ENCODE measurements around the gene TBC1D16.

The TBC1D16 gene

DNA sequence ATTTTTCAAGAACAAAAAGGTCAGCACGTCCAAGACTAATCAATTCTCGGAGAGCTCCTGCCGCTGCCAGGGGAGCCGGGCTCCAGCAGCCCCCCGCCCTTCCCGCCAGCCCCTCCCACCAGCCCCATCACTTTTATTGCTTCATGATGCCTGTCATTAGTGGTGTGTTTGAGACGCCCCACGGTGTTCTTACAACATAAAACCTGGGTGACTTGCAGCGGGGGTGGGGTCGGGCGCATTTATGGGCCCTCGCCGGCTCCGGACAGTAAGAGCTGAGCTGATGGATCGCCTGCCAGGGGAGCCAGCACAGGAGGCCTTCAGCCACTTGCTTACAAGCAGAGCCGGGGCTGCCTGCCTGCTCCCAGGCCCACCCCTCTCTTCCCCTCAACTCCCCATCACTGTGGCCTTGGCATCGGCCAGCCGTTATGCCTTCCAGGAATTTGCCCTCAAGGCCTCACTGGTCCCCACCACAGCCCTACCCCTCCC lies 113.5 kb downstream of the TBC1D16 start:
- DNase-seq: no peak

DNA sequence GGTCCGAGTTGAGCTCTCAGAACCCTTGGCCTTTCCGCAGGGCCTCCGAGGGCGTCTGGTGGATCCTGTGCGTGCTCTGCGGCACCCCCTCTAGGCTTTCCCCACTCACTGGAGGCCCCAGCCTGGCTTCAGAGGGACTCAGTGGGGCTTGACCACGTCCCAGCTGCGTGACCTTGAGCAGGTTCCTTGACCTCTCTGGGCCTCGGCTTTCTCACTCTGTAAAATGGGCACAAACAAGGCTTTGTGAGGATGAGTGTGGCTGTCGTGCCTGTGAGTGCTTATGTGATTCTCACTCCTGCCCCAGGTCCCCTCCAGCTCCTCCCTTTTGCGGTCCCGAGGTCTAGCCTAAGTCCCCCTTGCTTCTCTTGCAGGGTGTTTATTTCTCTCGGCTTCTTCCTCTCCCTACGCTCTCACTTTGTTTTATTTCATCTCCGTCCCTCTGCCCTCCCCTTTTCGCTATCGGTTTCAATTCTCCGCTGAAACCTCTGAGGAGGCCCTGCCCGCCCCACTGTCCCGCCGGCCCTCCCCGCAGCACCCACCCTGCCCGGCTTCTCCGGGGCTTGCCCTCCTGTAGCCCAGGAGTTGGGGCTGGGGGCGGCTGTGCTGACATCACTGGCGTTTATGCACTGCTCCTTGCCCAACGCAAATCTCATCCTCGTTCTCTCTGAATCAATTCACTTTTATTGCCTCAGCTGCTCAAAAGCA lies 114.1 kb downstream of the TBC1D16 start:
- no peak for DNase-seq

DNA sequence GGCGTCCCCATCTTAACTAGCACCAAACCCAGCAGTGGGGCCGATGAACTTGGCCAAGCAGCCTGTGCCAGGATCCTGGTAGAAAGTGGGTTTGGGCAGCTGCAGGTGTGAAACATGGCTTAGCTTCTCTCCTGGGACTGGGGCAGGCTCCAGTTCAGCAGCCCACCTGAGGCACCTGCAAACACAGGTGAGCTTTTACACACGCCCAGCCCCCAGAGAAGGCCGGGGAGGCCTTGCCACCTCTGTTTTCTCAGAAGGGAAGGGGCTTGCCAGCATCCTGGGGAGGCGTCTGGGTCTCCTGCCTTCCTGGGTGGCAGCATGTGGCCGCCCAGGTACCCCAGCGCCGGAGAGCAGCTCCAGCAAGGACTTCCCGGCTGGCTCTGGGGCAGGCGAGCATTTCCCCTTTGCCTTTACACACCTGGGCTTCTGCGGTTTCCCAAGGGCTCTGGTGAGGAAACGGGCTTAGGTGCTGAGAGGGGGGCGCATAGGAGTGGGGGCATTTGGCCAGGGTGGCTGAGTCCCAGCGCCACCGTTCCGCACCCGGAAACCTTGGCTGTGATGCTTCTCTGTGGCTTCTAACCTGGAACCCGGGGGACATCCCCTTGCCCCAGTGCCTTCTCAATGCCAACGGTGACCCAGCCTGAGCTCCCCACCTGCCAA lies 114.8 kb downstream of the TBC1D16 start:
- no peak for DNase-seq

DNA sequence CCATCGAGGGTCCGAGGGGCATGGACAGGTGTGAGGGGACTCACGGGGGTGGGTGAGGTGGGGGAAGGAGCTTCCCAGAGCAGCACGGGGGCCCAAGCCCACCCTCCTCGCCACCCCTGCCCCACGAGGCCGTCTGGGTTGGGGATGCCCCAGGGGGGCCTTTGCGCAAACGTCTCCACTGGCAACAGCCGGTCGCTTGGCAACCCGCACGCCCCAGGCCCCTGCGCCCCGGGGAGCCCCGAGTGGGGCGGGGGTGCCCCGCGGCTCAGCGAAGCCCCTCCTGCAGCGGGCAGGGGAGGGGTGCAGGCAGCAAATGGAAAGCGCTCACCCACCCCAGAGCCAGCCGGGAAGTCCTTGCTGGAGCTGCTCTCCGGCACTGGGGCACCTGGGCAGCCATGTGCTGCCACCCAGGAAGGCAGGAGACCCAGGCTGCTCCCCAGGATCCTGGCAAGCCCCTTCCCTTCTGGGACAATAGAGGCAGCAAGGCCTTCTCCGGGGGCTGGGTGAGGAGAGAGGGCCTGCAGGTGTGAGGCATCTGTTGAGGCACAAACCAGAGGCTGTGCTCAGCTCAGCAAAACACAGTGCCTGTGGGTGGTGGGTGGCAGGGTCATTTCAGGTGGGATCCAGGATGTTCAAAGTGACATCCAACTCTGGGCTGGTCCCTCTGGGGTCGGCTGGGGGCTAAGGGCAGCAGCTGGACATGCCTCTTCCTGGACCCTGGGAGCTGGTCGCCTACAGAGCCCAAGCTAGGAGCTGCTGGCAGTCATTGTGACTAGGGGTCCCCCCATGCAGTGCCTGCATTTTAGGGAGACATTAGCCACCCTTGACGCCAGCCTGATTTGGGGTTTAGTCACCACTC lies 115.6 kb downstream of the TBC1D16 start:
- no peak for DNase-seq

DNA sequence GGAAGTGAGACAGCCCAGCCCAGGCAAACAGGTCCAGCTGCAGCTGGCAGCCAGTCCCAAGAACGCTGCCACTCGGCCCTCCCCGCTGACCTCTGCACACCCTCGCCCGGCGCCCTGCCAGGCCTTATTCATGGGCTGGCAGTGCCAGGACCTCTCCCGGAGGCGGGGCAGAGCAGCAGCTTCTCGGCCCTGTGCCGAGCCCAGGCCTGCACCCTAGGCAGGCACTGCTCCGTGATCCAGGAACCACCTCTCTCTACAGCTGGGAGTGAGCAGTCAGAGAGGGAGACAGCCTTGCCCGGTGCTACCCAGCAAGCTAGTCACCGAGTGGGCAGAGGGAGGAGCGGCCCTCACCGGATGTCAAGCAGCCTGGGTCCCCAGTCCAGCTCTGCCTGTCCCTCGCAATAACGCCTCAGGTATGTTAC lies 116.5 kb downstream of the TBC1D16 start:
- DNase-seq: no peak

DNA sequence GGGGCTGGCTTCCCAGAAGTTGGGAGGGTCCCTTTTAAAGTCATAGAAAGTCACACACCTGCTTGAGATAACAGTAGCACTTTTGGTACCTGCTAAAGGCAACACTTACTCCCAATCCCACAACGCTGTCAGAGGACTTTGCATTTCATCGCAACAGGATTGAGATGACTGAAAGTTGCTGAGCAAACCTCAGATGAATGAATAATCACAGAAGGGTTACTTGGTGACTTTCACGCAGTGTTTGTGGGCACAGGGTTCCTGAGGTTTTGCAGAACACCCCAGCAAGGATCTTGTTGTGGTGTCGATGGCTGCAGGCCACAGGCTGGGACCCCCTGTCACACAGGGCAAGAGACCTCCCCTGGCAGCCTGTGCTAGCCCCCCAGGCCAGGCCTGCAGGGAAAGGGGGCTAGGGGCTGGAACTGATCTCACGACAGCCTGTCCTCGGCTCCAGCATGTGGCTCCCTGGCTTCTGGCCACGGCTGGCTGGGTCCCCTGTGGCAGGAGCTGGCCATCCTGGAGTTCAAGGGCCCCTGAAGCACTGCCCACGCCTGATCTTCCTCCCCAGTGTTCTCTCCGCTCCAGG lies 117.0 kb downstream of the TBC1D16 start:
- DNase-seq: no peak

DNA sequence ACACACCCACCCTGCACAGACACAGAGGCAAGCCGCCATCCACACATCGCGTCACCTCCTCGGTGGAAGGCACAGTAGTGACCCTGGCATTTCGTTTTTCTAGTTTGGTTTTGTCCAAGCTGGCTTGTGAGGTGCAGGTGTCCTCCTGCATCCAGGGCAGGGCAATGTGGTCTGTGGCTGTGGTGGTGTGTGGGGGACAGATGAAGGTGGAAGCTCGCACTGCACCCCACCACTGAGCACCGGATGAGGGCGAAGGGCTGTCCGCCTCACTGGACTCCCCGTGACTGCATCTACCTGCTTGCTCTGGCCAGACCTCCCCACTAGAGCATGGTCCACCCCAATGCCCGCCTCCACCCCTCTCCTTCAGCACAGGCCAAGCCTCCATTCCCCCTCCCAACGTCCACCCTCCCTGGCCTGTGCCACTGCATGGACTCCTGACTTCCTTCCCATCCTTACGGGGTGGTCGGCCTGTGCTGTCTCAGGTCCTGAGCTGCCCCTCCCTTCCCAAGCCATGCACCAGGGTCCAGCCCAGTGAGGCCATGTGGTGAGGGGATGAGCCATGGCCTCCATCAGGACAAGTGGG lies 117.7 kb downstream of the TBC1D16 start:
- DNase-seq: no peak

DNA sequence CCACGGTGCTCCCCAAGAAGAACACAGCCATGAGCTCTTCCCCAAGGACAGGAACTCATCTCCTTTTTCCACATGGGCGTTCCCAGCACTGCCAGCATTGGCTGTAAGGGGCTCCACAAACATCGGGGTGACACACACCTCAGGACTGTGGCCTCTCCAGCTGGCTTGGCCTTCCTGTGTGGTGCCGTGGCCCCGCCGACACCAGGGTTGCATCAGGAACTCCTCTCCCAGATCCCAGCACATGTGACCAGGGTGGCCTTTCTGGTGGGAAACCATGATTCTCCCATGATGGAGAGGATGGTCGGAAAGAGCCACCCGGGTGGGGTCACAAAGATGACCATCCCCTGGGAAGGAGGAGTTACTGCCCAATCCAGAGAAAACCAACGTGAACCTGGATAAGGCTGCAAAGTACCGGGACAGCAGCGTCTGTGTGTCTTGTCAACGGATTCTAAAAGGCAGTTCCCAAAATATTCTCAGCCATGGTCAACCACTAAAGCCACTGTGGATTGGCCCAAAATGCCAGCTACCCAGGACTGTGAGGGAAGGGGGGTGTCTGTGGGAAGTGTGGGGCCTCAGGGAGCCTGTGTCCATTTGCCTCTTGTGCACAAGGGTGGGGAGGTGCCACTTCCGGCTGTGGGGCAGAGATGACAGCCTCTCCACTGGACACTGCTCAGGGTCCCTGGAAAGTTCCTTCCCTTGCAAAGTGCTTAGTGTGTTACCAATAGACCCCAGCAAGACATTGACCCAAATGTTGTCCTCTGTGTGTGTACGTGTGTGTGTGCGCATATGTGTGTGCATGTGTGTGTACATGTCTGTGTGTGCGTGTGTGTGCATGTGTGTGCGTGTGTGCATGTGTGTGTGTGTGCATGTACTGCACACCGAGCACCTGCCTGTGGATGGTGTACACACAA lies 118.4 kb downstream of the TBC1D16 start:
- no peak for DNase-seq

DNA sequence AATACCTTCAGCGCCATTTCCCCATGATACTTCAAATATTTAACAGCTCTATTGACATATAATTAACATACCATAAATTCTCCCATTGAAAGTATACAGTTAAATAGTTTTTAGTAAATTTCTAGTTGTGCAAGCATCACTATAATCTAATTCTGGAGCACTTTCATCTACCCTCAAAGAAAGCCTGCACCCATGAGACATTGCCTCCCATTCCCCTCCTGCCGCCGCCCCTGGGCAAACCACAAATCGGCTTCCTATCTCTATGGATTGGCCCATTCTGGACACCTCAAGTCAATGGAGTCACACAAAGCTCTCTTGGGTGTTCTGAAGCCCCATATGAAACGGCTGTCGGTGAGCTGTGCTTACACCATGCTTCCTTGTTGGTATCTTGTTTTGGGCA lies 119.2 kb downstream of the TBC1D16 start:
- DNase-seq: no peak

DNA sequence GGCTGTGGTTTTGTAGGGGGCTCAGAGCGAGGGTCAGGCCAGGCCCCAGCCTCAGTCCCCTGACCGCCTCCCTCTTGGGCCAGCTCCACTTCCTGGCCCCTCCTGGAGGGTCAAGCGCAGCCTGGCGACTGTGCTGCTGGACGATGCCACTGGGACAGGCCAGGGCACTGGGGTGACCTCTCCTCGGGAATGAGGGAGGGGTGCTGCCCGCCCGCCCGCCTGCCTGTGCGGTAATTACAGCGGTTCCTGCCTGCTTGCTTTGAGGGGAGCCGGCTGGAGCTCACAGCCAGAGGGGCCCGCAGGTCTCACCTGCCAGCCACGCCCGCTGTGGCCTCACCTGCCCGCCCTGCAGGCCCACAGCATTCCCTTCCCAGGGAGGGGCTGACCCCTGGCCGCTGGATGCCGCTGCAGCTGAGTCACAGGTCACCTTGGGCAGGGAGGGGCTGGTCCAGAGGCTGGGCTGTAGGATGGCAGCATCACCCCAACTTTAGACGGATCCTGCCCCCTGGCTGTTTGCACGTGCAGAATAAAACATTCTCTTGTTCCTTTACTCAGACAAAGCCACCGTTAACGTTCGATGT lies 119.7 kb downstream of the TBC1D16 start:
- peak; percentile 16 for DNase-seq

DNA sequence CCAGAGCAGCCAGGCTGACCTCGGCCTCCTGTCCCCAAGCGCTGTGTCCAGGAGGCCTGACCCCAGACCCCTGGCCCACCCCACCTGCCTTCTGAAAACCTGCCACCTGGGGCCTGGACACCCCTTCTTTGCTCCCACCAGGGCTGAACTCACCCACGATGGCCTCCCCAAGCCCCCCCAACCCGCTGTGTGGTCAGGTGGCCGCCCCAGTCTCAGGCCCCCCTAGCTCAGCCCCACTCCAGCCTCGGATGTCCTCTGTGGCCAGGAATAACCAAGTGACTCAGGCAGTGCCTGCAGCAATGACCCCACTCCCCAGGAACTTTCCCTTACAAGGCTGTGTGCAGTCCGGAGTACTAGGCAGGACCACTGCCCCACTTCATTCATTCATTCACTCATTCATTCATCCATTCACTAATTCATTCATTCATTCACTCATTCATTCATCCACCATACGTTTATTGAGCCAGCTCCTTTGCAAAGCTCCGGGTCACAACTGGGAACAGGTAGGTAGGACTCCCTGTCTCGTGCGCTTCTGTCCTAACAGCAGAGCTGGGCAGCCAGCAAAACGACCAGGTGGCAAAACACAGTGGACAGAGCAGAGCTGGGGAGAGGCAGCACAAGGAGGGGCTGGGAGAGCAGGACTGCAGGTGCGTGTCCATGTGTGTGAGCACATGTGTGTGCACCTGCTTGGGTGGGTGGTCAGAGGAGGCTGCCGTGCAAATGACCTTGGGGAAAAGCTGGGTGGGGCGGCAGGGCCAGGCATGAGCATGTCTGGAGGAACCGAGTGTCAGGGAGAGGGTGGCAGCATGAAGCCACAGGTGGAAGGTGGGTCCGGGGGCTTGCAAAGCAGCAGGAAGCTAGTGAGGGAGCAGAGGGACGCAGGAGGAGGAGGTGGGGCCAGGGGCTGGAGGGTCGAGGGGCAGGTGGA lies 120.6 kb downstream of the TBC1D16 start:
- DNase-seq: no peak

DNA sequence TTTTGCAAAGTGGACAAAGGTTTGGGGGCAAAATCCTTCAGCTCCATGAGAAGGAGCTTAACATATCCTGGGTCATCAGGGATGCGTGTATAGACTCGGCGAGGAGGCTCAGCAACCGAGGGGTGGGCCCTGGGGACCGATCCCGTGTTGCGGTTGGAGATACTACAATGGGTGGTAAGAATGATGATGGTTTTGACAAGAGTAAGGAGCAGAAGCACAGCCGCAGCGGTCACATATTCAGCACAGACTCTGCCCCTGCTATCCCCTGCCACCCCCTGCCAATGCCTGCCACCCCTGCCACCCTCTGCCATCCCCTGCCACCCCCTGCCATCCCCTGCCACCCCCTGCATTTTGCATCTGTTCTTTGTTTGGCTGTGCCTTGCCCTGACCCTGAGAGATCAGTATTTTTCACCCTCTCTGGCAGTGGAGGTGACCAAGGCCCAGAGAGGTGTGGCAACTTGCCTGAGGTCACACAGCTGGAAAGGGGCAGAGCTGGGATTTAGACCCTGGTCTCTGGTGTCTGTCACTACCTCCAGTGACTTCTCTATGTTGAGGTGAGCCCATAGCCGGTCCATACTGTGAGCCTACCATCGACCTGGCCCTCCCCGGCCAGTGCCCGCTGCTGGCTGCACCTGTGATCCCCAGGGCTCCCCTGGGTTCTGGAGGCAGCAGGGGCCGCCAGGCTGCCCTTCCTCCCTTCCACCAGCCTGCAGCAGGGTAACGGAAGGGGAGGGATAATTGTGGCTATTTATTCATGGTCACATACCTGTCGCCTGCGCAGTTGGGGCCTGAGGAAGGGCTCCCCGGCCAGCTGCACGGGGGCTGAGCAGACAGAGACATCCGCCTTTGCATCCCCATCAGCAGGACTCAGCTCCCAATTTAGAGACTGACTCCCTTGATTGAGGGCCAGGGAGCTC lies 121.5 kb downstream of the TBC1D16 start:
- no peak for DNase-seq

DNA sequence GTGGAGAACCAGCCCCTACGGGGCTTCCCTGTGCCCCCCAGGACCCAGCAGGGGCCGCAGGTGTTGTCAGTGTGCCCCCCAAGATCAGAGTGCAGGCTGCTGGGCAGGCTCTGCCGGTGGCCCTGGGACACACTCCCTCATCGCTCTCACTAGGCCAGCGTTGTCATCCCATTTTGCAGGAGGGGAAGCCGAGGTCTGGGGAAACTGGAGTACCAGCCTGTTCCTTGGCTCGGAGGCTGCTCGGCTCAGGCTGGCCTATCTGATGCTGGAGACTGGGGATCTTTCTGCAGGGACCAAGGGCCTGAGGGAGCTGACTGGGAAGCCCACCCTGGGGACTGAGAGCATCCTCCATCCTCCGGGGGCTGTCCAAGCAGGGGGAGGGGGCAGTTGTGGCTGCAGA lies 122.2 kb downstream of the TBC1D16 start:
- DNase-seq: no peak

DNA sequence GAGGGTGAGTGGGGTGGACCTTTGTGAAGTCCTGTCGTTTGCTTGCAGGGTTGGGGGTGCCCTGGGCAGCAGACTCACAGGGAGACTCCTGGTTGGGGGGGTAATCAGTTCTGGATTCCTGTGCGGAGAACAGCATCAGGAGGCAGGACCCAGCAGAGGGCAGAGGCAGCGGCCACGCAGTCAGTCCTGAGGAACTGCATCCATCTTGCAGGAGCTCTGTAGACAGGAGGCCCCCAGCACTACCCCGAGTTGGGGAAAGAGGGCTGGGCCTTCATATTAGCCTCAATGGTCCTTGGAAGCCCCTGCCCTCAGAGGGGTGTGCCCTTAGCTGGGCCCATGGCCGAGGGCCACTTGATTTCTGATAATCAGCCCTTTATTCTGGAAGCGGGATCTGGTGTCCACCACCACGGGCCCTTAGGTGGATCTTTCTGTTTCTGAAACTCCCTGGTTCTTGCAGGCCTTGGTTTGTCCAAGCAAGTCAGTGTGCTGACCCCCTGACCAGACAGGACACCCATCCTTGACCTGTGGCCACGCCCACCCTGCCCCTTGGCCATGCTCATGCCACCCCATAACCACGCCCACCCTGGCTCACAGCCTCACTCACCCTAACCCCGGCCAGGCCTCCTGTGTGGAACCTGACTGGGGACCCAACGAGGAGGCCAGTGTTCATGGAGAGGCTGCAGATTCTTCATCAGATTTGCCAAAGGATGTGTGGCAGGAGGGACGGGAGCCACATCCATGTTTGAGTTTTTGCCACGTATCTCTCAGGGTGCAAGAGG lies 122.9 kb downstream of the TBC1D16 start:
- no peak for DNase-seq

DNA sequence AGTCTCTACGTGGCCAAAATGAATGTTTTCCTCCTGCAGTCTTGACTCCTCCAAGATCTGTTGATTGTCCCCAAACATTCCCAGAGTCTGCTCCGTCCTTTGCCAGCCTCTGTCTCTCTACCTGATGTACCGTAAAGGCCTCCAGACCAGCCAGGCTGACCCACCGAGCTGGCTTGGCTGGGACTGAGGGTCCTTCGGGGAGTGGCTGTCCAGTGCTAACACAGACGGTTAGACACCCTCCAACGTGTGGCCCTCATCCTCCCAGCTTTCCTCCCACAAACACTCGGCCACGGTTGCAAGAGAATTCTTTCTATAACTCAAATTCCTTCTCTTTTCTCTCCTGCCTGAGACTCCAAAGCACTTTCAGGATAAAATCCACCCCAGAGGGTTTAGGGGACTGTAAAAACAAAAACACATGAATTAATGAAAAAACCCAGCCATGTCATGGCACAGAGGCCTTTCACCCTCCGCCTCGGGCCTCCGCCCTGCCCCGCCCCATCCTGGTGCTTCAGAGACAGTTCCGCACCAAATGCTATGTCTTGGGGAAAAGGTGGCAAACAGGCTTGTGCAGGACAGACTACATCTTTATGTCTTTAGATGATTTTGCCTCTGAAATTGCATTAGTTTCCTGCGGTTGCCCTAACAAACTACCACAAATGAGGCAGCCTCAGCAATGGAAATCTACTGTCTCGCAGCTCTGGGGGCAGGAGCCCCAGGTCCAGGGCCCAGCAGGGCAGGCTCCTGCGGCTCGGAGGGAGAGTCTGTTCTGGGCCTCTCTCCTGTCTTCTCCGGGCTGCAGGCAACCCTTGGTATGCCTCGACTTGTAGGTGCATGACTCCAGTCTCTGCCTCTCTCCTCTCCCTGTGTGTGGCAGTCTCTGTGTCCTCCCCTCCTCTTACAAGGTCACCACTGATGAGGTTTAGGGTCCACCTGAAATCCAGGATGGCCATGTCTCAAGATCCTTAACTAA lies 124.0 kb downstream of the TBC1D16 start:
- DNase-seq: no peak

DNA sequence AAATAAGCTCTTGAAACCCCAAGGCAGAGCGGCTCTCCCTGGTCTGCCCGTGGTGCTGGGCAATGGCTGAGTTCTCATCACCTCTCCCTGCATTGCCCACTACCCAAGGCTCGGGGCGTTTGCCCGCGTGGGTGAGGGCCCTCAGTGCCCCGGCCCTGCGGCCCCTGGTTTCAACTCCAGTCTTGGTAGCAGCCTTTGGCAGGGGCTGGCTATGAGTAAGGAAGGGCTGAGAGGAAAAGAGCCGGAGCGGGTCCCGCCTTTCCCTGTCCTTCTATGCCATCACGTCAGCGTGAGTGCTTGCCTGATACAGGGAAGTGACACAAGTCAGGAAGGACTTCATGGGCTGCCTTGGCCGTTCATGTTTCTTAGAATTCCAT lies 124.7 kb downstream of the TBC1D16 start:
- no peak for DNase-seq

DNA sequence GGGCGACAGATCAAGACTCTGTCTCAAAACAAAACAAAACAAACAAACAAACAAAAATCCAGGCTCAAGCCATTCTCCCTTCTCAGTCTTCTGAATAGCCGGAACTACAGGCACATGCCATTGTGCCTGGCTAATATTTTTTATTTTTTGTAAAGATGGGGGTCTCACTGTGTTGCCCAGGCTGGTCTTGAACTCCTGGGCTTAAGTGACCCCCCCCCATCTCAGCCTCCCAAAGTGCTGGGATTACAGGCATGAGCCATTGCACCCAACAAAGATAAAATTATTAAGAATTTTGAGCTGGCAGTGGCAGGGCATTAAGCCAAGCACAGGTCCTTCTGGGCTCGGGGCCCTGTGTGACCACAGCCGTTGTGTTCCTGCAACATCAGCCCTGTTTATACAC lies 126.6 kb downstream of the TBC1D16 start:
- DNase-seq: no peak

Measured in stimulated activated CD4-positive, alpha-beta T cell treated with anti-CD3 and anti-CD28 coated beads, Interleukin-4, amount 100 ng/mL, for 1 hour (primary cell).